D721Med (cell line): ENCODE data around the gene CYP26A1.

Experiments used
- DNase-seq: peaks from one replicate; pipeline ENCODE4 v3.0.0; 2011; ENCODE audit warnings: low spot score; ENCODE audit not compliant: insufficient read length
- FAIRE-seq: peaks from 2 replicates; lab custom pipeline; 2011; peaks lifted over from hg19 to GRCh38; lab: Jason Lieb, UNC
- CTCF ChIP-seq: IDR thresholded peaks from 2 replicates; pipeline ENCODE4 v1.5.1; 2012; ENCODE audit warnings: mild to moderate bottlenecking, control low read depth; ENCODE audit not compliant: insufficient read depth; ENCODE audit errors: missing control alignments

CYP26A1 gene

GRCh38 chr10:93073539-93074146 lies at the start of gene CYP26A1:
Gene CYP26A1, plus strand, starts transcription at chr10:93073893. Its CDS starts 42 bp downstream, at chr10:93073935.
- no peak for TF ChIP-seq CTCF
- no peak for FAIRE-seq

GRCh38 chr10:93026072-93026471 lies 47.6 kb upstream of the CYP26A1 start:
- no peak for TF ChIP-seq CTCF
- no peak for DNase-seq
- FAIRE-seq = peak; percentile 53

More at GRCh38 chr10:93073539-93074146, at the start of gene CYP26A1:
- DNase-seq = no peak

- FAIRE-seq = no peak
- DNase-seq = no peak
- TF ChIP-seq CTCF = no peak
Measured at GRCh38 chr10:93027508-93027907, 46.2 kb upstream of the CYP26A1 start.

GRCh38 chr10:93028883-93029282 lies 44.8 kb upstream of the CYP26A1 start:
- FAIRE-seq (no peak), DNase-seq (no peak)
- TF ChIP-seq CTCF = no peak

- no peak for TF ChIP-seq CTCF
- FAIRE-seq (no peak), DNase-seq (no peak)
Measured at GRCh38 chr10:93030409-93030808, 43.3 kb upstream of the CYP26A1 start.

GRCh38 chr10:93032105-93032808 lies 41.4 kb upstream of the CYP26A1 start:
- no peak for TF ChIP-seq CTCF
- FAIRE-seq = no peak
- DNase-seq = no peak

- TF ChIP-seq CTCF = no peak
- FAIRE-seq = no peak
- no peak for DNase-seq
Measured at GRCh38 chr10:93032809-93033137, 40.9 kb upstream of the CYP26A1 start.
